SK-N-SH (cell line): Measurements from ENCODE around the gene RAPGEF6.

Experiments used
- CTCF ChIP-seq: fragments of 200-600 bp; sonication (generic); IDR thresholded peaks from 2 replicates; pipeline ENCODE4 v1.6.1; 2017; ENCODE audit warnings: antibody characterized with exemption, mild to moderate bottlenecking, moderate library complexity
- EP300 ChIP-seq, 2 experiments: IDR thresholded peaks; 2 replicates each; pipeline versions ENCODE4 v1.4.0 to v1.6.1; 2012; ENCODE audit warnings: borderline replicate concordance in 1 of 2, low read depth in 1 of 2, low read length in 1 of 2
- EZH2phosphoT487 ChIP-seq: fragments of 200-600 bp; sonication (generic); IDR thresholded peaks from 2 replicates; pipeline ENCODE4 v1.6.1; 2017; ENCODE audit warnings: low read depth, mixed run types, mild to moderate bottlenecking, antibody characterized with exemption, moderate library complexity, borderline replicate concordance
- POLR2AphosphoS5 ChIP-seq: IDR thresholded peaks from 2 replicates; pipeline ENCODE4 v1.6.1; 2012; ENCODE audit warnings: low read depth, low read length
- RCOR1 ChIP-seq: fragments of 150-350 bp; IDR thresholded peaks from 2 replicates; pipeline ENCODE4 v1.6.1; 2017; ENCODE audit warnings: antibody characterized with exemption, low read length
- SIN3A ChIP-seq: IDR thresholded peaks from 2 replicates; pipeline ENCODE4 v1.6.1; 2012; ENCODE audit warnings: low read depth, mild to moderate bottlenecking, low read length, moderate library complexity, borderline replicate concordance
- SMC3 ChIP-seq: IDR thresholded peaks from 2 replicates; pipeline ENCODE4 v1.6.1; 2012; ENCODE audit warnings: low read depth, low read length, improper control_type of control experiment
- TAF1 ChIP-seq: IDR thresholded peaks from 2 replicates; pipeline ENCODE4 v1.6.1; 2012; ENCODE audit warnings: low read depth, mild to moderate bottlenecking, low read length, moderate library complexity, borderline replicate concordance
- USF1 ChIP-seq: IDR thresholded peaks from 2 replicates; pipeline ENCODE4 v1.4.0; 2012; ENCODE audit warnings: low read depth, borderline replicate concordance
- USF2 ChIP-seq: fragments of 150-350 bp; IDR thresholded peaks from 2 replicates; pipeline ENCODE4 v1.6.1; 2017; ENCODE audit warnings: antibody characterized with exemption, low read length, low read depth, borderline replicate concordance
- YY1 ChIP-seq: IDR thresholded peaks from 2 replicates; pipeline ENCODE4 v1.4.0; 2012; ENCODE audit warnings: low read depth, mild to moderate bottlenecking

GRCh38 chr5:131541071-131541470 lies 94.0 kb downstream of the RAPGEF6 start:
- TF ChIP-seq CTCF (no peak), USF2 (no peak), EZH2phosphoT487 (no peak), RCOR1 (no peak), YY1 (no peak), TAF1 (no peak), POLR2AphosphoS5 (no peak), SMC3 (no peak), EP300 (IDR thresholded peaks at IDR 0.05; ENCODE audit: borderline replicate concordance in 1 of 2, low read depth in 1 of 2, low read length in 1 of 2) (no peak), USF1 (no peak), SIN3A (no peak)
